ENCODE measurements around the gene ASCC1. TPM values are rescaled to one million over a fixed set of nuclear protein-coding genes. Genes with fewer than 3 reads are reported as not detected.

The ASCC1 gene
- total and polyA plus RNA-seq, 2 of the 13 experiments (the other 11 are each of a cell fraction or from before 2014, with no cell fraction given): 21.6 to 30.1 TPM

GRCh38 chr10:72248468-72249151 lies 32.5 kb upstream of the ASCC1 start (continued):
- TF ChIP-seq ZNF318 (CRISPR knock-in tag; IDR thresholded peaks at IDR 0.05) (no peak), ZSCAN29 (CRISPR knock-in tag; conservative IDR thresholded peaks at IDR 0.05) (no peak), E2F1 (CRISPR knock-in tag; IDR thresholded peaks at IDR 0.05) (no peak), ZNF282 (IDR thresholded peaks at IDR 0.05; ENCODE audit: partially characterized antibody) (no peak), ZNF580 (CRISPR knock-in tag; IDR thresholded peaks at IDR 0.05; ENCODE audit: borderline replicate concordance, low read depth) (no peak), KLF16 (CRISPR knock-in tag; IDR thresholded peaks at IDR 0.05) (peak in 1 of 2 experiments; percentile 73; a peak in 1 of 4 replicates), ZNF547 (CRISPR knock-in tag; IDR thresholded peaks at IDR 0.05) (no peak)

Measured in HepG2 (cell line).